K562 (cell line): ENCODE data around the gene LCNL1. TPM values are rescaled to one million over a fixed set of nuclear protein-coding genes. Genes with fewer than 3 reads are reported as not detected.

Experiments
- CHD4 ChIP-seq: fragments of 200-600 bp; sonication (generic); IDR thresholded peaks from 3 replicates; pipeline ENCODE4 v1.6.1; 2012; ENCODE audit warnings: low read depth, mild to moderate bottlenecking, mixed read lengths, low read length, inconsistent platforms; ENCODE audit not compliant: insufficient read depth, insufficient replicate concordance, poor library complexity, severe bottlenecking
- DEAF1 ChIP-seq: fragments of 450-650 bp; formaldehyde crosslinking; IDR thresholded peaks from 2 replicates; pipeline ENCODE4 v1.4.0; 2020; ENCODE audit warnings: mild to moderate bottlenecking, moderate library complexity
- EWSR1 ChIP-seq: fragments of 450-650 bp; IDR thresholded peaks from 2 replicates; pipeline ENCODE4 v1.6.1; 2018; ENCODE audit warnings: borderline replicate concordance, mild to moderate bottlenecking, low read depth, moderate library complexity; ENCODE audit not compliant: partially characterized antibody
- HLTF ChIP-seq: fragments of 450-650 bp; IDR thresholded peaks from 2 replicates; pipeline ENCODE4 v1.6.1; 2016
- IFI16 ChIP-seq: fragments of 250-450 bp; sonication (Bioruptor Pico); IDR thresholded peaks from 2 replicates; pipeline ENCODE4 v2.1.2; 2022; ENCODE audit warnings: mild to moderate bottlenecking, inconsistent platforms
- MYC ChIP-seq, 2 experiments: fragments of 250-450 bp in 1 of 2; sonication (Bioruptor Pico) in 1 of 2; IDR thresholded peaks; 2 replicates each; pipeline versions ENCODE4 v1.5.1 to v1.6.1; 2012 to 2021; ENCODE audit warnings: low read depth in 2 of 2, borderline replicate concordance in 1 of 2, improper control_type of control experiment in 1 of 2, low read length in 1 of 2, mild to moderate bottlenecking in 1 of 2, moderate library complexity in 1 of 2
- PCBP2 ChIP-seq: fragments of 200-400 bp; formaldehyde crosslinking; IDR thresholded peaks from 2 replicates; pipeline ENCODE4 v1.6.1; 2018; ENCODE audit warnings: low read length, low read depth, mild to moderate bottlenecking, moderate library complexity; ENCODE audit not compliant: poor library complexity, severe bottlenecking
- PTBP1 ChIP-seq: fragments of 200-400 bp; formaldehyde crosslinking; IDR thresholded peaks from 2 replicates; pipeline ENCODE4 v1.6.1; 2017; ENCODE audit warnings: low read depth, low read length
- PURB ChIP-seq: sonication (generic); formaldehyde crosslinking; IDR thresholded peaks from 2 replicates; pipeline ENCODE4 v1.9.0; 2021; ENCODE audit warnings: low read depth, mild to moderate bottlenecking, missing genetic modification reagents
- TAF1 ChIP-seq: IDR thresholded peaks from 2 replicates; pipeline ENCODE4 v1.6.1; 2011; ENCODE audit warnings: mild to moderate bottlenecking, low read length, moderate library complexity; ENCODE audit not compliant: insufficient read depth, control insufficient read depth, severe bottlenecking; ENCODE audit errors: extremely low read depth
- TCF3 ChIP-seq: sonication (generic); formaldehyde crosslinking; IDR thresholded peaks from 2 replicates; pipeline ENCODE4 v1.4.0; 2020; ENCODE audit warnings: mild to moderate bottlenecking, missing genetic modification reagents
- ZFP36 ChIP-seq: fragments of 150-350 bp; IDR thresholded peaks from 2 replicates; pipeline ENCODE4 v1.6.1; 2018; ENCODE audit warnings: low read length, low read depth; ENCODE audit not compliant: partially characterized antibody
- ZNF124 ChIP-seq: sonication (generic); formaldehyde crosslinking; IDR thresholded peaks from 2 replicates; pipeline ENCODE4 v1.8.1; 2022; ENCODE audit warnings: missing genetic modification reagents
- ZNF263 ChIP-seq: sonication (generic); formaldehyde crosslinking; IDR thresholded peaks from 2 replicates; pipeline ENCODE4 v1.8.0; 2022; ENCODE audit warnings: mild to moderate bottlenecking, missing genetic modification reagents, borderline replicate concordance
- ZNF354B ChIP-seq: fragments of 250-450 bp; sonication (Bioruptor Pico); IDR thresholded peaks from 2 replicates; pipeline ENCODE4 v1.4.0; 2020
- polyA plus RNA-seq, 8 experiments: library from polyadenylated mRNA; depleted of rRNA in 4 of 8; stranded (reverse) in 5 of 8; unstranded in 3 of 8; fragments of >200 nt; fragmentation: Nextera tagmentation in 2 of 8; fragmentation: Illumina TruSeq in 1 of 8; extraction: Ambion mirVana in 2 of 8; extraction: Trizol in 1 of 8; gene quantifications; 2 replicates each; pipeline versions ENCODE4 v1.2.1 to v1.2.3, GENCODE V29; 2011 to 2014; ENCODE audit warnings: inconsistent platforms in 1 of 8, missing spikeins in 1 of 8
- total RNA-seq, 7 experiments: library from RNA; depleted of rRNA in 6 of 7; stranded (reverse); fragments of >200 nt in 6 of 7; fragmentation: Illumina TruSeq in 2 of 7; extraction: Trizol in 2 of 7; gene quantifications; 2 replicates each; pipeline versions ENCODE4 v1.2.1 to v1.2.3, GENCODE V29; 2011 to 2021; ENCODE audit warnings: low replicate concordance in 1 of 7

The LCNL1 gene
- total and polyA plus RNA-seq, 9 of the 15 experiments (the other 6 are each of a cell fraction or from before 2014, with no cell fraction given): 0.04 to 0.16 (median 0.04) TPM; not detected in 4

DNA sequence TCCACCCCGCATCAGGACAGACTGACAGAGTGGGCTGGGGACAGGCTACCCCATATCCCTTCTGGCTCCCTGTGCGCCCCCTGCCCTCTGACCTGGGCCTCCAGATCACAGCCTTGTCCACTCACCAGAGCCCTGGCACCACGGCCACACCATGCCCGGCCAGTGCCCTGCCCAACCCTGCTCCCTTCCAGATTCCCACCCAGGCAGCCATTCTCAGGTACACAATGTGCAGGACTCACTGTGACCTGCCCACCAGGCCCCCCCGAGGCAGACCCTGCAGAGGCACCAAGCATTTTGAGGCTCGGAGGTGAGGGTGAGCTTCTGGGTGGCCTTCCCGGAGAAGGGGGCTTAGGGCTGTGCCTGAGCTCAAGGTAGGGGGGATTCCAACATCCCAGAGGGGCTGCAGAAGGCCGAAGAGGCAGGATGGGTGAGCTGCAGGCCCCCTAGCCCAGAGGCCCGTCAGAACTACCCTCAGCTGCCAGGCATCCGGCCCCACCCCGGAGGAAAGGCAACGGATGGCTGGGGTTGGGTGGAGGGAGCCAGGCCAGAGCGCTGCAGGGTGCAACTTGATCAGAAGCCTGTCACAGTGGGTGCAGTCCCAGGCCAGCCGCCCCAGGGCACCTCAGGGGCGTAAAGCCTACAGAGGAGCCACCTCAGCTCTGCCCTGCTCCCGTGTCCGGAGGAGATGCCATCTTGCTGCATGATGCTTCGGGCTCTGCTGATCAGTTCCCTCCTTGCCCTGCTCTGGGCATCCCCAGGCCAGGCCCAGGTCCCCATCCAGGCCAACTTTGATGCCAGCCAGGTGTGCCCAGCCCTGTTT is at the start of gene LCNL1 (continued):
- no peak for TF ChIP-seq CHD4
- TF ChIP-seq IFI16 (CRISPR knock-in tag): no peak
- TF ChIP-seq PCBP2: no peak
- no peak for TF ChIP-seq ZNF124
- no peak for TF ChIP-seq HLTF
- TF ChIP-seq TAF1: no peak
- TF ChIP-seq ZFP36: no peak
- no peak for TF ChIP-seq MYC (IDR thresholded peaks at IDR 0.05; ENCODE audit: low read depth, low read length)
- no peak for TF ChIP-seq MYC (CRISPR knock-in tag; IDR thresholded peaks at IDR 0.05; ENCODE audit: borderline replicate concordance, low read depth)
- TF ChIP-seq TCF3: no peak
- TF ChIP-seq ZNF354B (CRISPR knock-in tag): no peak
- no peak for TF ChIP-seq PURB (CRISPR knock-in tag)
- TF ChIP-seq ZNF263 (CRISPR knock-in tag): no peak
- TF ChIP-seq DEAF1 (CRISPR knock-in tag): no peak
- no peak for TF ChIP-seq EWSR1
- TF ChIP-seq PTBP1: no peak
- TF ChIP-seq, all 486 proteins: peak for 0
